WTC11 (cell line): ENCODE measurements around the gene INPP4A.

Source experiments
- JUN ChIP-seq: sonication (generic); formaldehyde crosslinking; IDR thresholded peaks from 2 replicates; pipeline ENCODE4 v1.8.0; 2023; ENCODE audit warnings: mild to moderate bottlenecking, missing genetic modification reagents
- TF ChIP-seq, protein P1 (sequence below): fragments of 250-450 bp; sonication (Bioruptor Pico); IDR thresholded peaks from 2 replicates; pipeline ENCODE4 v2.1.2; 2022; ENCODE audit warnings: mild to moderate bottlenecking, moderate library complexity

DNA sequence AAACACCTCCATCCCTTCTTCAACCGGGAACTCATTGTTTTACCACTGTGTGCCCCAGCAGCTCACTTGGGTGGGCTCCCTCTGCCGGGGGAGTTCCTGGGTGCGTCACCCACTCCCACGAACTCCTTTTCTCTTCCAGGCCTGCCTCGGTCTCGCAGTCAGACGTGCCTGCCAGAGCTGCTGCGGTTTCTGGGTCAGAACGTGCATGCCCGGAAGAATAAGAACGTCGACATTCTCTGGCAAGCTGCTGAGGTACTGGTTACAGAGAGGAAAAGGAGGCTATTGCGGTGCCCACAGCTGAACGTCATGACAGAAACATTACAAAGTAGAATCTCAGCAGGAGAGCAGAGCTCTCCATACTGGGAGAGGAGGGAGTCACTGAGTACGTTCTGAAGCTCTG is 128.0 kb downstream of the INPP4A start:
- TF ChIP-seq, protein P1, sequence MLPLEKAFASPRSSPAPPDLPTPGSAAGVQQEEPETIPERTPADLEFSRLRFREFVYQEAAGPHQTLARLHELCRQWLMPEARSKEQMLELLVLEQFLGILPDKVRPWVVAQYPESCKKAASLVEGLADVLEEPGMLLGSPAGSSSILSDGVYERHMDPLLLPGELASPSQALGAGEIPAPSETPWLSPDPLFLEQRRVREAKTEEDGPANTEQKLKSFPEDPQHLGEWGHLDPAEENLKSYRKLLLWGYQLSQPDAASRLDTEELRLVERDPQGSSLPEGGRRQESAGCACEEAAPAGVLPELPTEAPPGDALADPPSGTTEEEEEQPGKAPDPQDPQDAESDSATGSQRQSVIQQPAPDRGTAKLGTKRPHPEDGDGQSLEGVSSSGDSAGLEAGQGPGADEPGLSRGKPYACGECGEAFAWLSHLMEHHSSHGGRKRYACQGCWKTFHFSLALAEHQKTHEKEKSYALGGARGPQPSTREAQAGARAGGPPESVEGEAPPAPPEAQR = no peak
- TF ChIP-seq JUN = no peak
